GM19467 (cell line): ENCODE measurements around the gene IFI6.
"Not testable (repeated sequence)": the region's sequence is repeated elsewhere in the genome, so short reads cannot be mapped to it uniquely, and the experiment has no call there.

Source experiments
- ATAC-seq: cut with Tn5 transposase; IDR thresholded peaks from one replicate; pipeline ENCODE4 v1.9.1; 2021; ENCODE audit warnings: mild to moderate bottlenecking, moderate library complexity; ENCODE audit not compliant: unreplicated experiment

The IFI6 gene, protein sequence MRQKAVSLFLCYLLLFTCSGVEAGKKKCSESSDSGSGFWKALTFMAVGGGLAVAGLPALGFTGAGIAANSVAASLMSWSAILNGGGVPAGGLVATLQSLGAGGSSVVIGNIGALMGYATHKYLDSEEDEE

DNA sequence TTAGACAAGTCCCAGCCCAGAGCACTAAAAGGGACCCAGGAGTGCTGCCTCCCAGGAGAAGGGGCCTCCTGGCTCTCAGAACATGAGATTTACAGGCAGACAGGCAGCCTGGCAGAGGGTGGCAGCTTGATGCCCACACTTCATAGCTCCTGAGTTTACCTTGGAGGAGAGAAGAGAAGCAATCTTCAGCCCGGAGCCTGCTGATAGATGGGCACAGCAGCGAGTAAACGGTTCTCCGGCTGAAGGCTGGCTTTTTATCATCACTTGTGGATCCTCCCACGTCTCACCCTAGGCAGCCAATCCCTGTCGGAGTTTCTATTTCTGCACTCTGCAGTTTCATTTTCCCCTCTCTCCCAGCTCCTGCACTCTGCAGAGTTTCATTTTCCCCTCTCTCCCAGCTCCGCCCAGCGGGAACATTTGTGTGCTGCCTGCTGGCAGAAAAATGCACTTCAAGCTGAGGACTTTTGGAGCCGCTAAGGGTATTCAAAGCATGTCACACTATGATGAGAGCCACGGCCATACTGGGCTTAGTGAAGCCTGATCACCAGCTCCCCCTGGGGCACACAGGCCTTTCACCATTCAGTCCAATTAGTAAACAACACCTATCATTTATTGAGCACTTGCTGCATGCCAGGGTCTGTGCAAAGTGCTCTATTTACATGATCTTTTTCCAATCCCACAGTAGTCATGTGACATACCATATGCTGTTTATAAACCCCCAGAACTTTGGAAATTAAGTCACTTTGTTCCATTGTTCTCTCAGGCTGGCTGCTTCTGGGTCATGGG, at the start of gene IFI6:
Gene IFI6 (minus strand): TSS at position 229 of the 786 bp plus-strand sequence. CDS start 2,878 bp downstream, outside the sequence.
- peak; percentile 77 for ATAC-seq

DNA sequence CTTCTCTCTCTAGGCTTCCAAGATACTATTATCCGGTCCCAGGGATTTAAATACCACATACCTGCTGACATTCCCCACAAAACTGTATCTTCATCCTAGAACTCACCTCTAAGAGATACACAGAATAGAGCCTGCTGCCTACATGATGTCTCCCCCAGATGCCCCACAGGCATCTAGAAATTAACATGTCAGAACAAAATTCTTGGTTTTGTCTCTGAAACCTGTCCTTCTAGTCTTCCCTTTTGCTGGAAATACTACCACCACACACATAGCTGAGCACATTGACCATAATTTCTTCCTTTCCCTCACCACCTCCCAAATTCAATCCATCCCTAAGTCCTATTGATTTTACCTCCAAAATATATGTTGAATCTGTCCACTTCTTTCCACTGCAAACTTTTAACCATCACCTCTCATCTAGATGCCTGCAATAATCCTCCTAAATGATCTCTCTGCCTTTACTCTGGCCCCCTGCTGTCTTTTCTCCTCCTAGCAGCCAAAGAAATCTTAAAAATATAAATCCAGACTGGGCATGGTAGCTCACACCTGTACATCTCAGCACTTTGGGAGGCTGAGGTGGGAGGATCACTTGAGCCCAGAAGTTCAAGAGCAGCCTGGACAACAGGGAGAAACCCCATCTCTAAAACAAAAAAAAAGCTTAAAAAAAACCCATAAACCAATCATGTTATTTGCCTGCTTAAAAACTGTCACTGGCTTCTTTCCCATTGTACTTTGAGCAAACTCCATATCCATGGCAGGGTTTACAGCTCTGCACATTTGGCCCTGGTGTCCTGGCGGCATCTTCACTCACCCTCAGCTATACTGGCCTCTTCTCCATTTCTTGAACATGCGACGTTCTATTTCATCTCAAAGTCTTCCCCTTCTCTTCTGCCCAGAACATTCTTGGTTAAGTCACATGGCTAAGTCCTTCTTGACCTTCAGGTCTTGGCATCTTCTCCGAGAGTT, 47.6 kb upstream of the IFI6 start:
- ATAC-seq, result no peak

DNA sequence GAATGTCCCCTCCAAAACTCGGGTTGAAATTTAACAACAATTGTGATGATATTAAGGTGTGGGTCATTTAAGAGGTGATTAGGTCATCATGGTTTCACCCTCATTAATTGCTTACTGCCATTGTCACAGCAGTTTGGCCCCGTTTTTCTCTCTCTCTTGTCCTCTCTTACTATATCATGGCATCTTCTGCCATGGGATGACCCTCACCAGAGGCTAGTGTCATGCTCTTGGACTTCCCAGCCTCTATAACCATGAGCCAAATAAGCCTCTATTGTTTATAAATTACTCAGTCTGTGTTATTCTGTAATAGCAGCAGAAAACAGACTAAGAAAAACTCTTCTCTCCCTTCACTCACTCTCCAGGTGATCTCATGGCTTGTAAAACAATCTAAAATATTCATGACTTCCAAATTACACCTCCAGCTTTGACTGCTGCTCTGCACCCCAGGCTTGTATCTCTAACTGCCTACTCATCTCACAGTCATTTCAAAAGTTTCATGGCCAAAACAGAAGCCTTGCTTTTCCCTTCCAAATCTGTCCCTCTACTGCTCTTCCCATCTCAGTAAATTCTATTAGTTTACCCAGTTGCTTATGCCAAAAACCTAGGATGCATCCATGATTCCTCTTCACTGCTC, 44.4 kb upstream of the IFI6 start:
- no peak for ATAC-seq

DNA sequence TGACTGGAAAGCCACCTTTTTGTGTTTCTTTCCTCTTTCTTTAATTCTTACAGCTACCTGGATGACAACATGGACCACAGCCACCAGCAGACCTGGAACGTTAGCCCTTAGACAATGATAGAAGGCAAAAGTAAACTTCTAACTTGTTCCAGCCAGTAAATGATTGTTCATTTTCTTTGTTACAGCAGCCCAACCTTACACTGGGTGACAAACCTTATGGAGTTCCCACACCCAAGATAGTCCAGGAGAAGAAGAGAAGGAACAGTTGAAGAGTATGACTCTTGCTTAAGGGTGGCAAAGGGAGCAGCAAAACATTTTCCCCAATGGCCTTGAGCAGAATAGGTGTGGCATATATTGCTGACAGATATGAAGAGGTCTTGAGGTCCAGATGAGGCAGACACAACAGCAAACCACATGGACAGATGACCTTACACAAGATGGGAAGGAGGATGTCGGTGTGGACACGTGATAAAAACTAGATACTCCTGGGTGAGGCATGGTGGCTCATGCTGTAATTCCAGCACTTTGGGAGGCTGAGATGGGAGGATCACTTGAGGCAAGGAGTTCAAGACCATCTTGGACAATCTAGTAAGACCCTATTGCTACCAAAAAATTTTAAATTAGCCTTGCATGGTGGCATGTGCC, 42.0 kb upstream of the IFI6 start:
- no peak for ATAC-seq

DNA sequence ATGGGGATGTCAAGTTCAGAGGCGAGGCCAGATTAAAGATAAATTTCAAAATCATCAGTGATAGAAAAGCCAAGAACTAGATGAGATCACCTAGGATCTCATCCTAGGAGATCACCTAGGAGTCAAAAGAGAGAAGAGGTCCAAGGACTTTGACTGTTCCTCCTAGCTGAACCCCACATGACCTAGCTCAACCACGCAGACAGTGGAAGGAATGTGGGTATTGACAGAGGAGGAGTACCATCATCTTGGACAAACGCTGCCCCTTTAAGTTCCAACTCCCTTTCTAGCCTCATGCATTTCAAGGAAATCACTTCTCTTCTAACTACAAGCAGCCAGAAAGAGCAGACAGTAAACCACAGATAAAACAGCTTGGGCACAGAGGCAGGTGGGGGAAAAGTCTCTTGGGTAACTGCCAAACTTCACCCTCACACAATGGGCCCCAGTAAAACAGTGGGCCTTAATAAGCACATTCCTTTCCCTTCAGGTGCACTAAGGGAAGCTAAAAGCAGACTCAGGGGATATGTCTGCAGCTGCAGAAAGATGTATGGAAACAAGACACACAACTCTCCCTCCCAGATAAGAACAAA, 41.2 kb upstream of the IFI6 start:
- ATAC-seq, result no peak

DNA sequence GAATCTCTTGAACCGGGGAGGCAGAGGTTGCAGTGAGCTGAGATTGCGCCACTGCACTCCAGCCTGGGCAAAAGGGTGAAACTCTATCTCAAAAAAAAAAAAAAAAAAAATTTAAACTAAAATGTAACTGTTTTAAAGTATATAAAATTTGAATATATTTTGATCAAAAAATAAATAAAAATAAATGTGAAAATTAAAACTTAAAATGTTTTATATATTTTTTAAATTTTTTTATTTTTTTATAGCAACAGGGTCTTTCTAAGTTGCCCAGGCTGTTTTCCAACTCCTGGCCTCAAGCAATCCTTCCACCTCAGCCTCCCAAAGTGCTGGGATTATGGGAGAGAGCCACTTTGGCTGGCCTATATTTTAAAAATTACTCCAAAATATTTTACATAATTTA, 38.6 kb upstream of the IFI6 start:
- no peak for ATAC-seq

DNA sequence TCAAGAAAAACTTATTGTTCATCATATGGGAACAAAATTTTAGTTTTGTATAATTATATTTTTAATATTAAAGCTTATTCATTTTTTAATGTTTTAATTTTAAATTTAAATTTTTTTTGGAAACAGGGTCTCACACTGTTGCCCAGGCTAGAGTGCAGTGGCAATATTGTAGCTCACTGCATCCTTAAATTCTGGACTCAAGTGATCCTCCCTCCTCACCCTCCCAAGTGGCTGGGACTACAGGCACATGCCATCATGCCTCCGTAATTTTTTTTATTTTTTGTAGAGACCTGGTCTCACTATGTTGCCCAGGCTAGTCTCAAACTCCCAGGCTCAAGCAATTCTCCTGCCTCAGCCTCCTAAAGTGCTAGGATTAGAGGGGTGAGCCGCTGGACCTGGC, 33.6 kb upstream of the IFI6 start:
- ATAC-seq, result no peak

DNA sequence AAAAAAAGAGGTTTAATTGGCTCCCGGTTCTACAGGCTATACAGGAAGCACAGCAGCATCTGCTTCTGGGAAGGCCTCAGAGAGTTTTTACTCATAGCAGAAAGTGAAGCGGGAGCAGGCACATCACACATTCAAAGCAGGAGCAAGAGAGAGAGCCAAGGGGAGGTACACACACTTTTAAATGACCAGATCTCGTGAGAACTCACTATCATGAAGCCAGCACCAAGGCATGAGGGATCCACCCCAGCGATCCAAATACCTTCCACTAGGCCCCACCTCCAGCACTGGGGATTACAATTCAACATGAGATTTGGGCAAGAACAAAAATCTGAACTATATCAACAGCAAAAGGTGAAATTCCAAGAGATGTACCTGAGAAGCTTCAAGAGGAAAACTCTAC, 33.0 kb upstream of the IFI6 start:
- no peak for ATAC-seq

DNA sequence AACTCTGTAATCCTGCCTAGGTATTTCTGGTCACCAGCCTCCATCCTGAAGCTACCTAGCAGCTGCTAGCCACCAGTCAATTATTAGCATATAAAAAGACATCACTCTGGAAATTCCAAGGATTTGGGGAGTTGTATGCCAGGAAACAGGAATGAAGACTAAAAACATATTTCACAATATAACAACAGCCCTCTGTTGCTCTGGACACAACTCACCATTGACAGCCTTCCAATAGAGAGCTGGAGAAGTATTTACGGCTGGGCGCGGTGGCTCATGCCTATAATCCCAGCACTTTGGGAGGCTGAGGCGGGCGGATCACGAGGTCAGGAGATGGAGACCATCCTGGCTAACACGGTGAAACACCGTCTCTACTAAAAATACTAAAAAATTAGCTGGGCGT, 24.8 kb upstream of the IFI6 start:
- ATAC-seq, result not testable (repeated sequence)

DNA sequence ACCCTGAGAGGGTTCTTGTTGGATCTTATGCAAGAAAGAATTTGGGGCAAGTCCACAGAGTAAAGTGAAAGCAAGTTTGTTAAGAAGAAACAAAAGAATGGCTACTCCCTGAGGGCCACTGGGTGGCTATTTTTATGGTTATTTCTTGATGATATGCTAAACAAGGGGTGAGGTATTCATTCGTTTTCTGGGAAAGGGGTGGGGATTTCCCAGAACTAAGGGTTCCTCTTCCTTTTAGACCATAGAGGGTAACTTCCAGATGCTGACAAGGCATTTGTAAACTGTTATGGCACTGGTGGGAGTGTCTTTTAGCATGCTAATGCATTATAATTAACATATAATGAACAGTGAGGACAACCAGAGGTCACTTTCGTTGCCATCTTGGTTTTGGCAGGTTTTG, 18.2 kb upstream of the IFI6 start:
- no peak for ATAC-seq

DNA sequence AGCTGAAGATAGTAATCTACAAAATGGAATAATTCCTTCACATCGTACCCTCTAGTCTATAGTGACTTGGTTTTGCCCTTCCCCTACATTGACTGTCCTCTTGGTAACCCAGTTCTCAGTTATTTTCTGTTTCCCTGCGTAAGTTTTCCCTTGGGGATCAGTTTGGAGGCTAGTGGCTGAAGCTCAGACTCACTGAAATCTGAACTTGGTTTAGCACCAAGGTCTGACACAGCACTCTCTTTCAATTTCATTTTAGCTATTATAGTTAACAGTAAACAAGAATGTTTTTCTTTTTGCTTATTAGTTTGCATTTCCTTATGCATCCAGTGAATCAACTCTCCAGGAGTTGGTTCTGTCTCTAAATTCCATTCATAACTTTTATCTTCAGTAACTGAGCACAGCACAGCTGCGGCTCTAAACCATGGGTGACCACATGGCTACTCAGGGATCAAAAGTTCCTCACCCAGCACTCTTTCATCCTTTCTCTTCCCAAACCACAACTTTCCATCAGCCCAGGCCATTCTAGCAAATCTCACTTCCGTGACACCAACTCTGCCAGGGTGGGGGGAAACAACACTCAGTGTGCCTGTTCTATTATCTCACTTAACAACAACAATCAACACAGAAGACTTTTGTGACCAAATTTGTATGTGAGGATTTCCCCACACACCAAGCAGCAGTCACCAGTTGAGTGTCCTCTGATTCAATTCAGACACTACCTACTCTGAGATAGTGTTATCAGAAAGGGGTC, 17.6 kb upstream of the IFI6 start:
- no peak for ATAC-seq

DNA sequence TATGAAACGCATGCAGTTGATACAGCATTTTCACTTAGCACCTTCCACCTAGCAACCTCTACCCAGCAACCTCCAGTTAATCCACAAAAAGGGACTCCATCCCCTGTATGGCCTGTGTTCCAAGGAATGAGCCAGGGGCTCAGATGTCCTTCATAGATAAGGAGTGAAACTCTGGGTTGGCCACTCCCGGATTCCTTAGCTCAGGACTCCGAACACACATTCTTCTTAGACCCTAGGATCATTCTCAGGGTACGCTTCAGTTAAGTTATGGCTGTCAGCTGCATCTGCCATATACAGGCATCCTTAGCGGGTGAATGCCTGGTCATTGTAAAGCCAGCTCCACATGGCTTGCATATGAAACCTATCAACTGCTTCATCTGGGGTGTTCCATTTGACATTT, 15.9 kb upstream of the IFI6 start:
- ATAC-seq, result no peak

DNA sequence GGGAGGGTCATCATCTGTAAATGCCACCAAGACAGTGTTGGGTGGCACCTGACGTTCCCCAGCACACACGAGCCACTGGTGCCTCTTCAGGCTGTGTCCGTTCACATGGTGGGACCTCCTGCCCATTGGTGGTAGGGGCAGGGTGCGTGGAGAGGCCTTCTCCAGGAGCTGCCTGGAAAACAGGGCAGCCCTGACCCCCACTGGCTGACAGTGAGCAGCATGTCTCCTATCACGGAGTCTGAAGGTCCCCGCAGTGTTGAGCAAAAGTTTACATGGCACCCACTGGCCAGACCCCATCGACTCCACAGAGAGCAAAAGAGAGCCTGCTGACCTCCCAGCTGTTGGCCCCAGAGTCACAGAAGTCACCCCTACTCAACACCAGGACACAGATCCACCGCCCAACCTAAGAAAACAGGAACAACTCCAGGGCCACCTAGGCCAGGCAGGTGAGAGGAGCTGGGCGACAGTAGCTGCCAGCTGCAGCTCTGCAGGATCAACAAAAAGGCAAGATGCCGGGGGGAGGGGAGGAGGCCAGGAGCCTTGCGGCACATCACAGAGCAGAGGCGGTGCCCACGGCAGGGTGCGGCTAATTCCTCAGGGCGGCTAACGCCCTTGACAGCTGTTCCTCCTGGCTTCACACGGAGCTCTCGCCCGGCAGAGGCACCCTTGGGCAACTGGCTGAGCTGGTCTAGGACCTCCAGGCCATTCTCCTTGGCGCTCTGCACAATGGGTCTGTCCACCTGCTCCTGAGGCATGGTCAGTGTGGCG, 14.4 kb upstream of the IFI6 start:
- ATAC-seq, result no peak

DNA sequence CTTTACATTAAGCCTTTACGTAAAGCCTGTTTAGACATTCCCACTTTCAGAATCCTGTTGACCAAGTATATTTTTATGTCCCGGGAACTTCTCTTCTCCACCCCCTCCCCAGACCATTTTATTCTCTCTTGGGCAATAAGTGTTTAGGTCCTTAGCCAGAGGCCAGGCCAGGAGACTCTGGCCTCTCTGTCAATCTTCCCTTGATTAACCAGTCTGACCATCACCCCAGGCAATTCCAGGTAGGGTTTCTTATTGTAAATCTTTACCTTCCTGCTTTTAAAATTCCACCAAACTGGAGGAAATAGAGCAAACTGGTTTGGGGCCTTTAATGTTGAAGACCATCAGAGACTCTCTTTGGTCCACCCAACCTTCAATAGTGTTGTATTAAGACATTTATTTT, 12.2 kb upstream of the IFI6 start:
- ATAC-seq, result no peak

DNA sequence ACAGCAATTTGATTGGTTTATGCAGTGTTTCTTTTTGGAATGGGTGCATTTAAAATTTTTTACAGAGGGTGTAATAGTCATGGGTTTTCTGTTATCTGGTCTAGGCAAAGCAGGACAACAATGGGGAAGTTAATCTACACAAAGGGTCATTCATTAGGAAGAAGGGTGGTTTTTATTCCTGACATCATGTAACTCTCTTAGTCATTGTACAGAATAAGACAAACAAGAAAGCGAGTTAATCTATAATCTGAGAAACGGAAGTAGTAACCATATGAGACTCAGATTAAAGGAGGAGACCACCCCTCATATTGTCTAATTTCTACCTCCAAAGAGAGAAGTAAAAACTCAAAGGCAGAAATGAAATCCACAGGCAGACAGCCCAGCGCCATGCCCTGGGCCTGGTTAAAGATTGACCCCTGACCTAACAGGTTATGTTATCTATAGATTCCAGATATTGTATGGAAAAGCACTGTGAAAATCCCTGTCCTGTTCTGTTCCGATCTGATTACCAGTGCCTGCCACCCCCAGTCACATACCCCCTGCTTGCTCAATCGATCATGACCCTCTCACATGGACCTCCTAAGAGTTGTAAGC, 10.5 kb upstream of the IFI6 start:
- ATAC-seq, result no peak

DNA sequence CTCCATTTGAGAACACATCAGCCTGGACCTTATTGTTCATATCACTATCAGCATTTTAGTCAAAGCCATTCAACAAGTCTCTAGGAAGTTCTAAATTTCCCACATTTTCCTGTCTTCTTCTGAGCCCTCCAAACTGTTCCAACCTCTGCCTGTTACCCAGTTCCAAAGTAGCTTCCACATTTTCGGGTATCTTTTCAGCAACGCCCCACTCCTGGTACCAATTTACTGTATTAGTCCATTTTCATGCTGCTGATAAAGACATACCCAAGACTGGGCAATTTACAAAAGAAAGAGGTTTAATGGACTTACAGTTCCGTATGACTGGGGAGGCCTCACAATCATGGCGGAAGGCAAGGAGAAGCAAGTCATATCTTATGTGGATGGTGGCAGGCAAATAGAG, 9.6 kb upstream of the IFI6 start:
- ATAC-seq, result not testable (repeated sequence)

DNA sequence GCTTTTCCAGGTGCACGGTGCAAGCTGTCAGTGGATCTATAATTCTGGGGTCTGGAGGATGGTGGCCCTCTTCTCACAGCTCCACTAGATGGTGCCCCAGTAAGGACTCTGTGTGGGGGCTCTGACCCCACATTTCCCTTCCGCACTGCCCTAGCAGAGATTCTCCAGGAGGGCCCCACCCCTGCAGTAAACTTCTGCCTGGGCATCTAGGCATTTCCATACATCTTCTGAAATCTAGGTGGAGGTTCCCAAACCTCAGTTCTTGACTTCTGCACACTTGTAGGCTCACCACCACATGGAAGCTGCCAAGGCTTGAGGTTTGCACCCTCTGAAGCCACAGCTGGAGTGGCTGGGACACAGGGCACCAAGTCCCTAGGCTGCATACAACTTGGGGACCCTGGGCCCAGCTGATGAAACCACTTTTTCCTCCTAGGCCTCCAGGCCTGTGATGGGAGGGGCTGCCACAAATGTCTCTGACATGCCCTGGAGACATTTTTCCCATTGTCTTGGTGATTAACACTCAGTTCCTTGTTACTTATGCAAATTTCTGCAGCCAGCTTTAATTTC, 8.3 kb upstream of the IFI6 start:
- ATAC-seq, result not testable (repeated sequence)

DNA sequence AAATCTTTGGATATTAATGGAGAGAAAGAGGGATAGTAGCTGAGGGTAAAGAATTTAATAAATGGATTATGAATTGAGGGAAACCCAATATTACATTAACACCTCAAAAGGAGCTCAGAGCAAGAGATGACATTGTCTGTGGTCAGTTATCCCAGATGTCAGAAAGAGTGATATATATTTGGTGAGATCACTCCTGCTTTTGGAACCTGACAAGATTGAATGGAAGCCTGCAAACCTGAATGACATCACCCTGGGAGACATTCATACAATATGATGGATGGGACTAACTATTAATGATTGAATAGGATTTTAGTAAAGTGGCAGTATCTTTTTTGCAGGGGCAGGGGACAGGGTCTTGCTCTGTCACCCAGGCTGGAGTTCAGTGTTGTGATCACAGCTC, 6.8 kb upstream of the IFI6 start:
- ATAC-seq, result no peak
